WTC11 (cell line): ENCODE measurements around the gene COL4A6. TPM values are rescaled to one million over a fixed set of nuclear protein-coding genes. Genes with fewer than 3 reads are reported as not detected.

Source experiments
- ATAC-seq: fragments of 200-7000 bp; cut with Tn5 transposase; 2 replicates; pipeline ENCODE4 v1.10.0; 2021; ENCODE audit warnings: mild to moderate bottlenecking, moderate library complexity
- CTCF ChIA-PET: fragments of 300-600 bp; sonication (Branson Sonifier 250); formaldehyde crosslinking; loops from one replicate; lab custom pipeline; 2021; ENCODE audit warnings: antibody characterized with exemption; lab: Charles Lee
- POLR2A ChIA-PET: fragments of 350-600 bp; sonication (Branson Sonifier 250); formaldehyde crosslinking; loops from one replicate; lab custom pipeline; 2021; ENCODE audit warnings: antibody characterized with exemption; lab: Charles Lee
- DNase-seq: peaks from one replicate; pipeline ENCODE4 v3.0.0; 2021; ENCODE audit warnings: low spot score
- H3K27ac Mint-ChIP-seq: 2 replicates; pipeline ENCODE4 v1.8.0; 2021; ENCODE audit warnings: mixed read lengths
- H3K27me3 Mint-ChIP-seq: 2 replicates; pipeline ENCODE4 v1.8.0; 2021; ENCODE audit warnings: low read depth, mild to moderate bottlenecking, moderate library complexity, mixed read lengths
- H3K36me3 Mint-ChIP-seq: 2 replicates; pipeline ENCODE4 v1.8.0; 2021; ENCODE audit warnings: mixed read lengths
- H3K4me1 Mint-ChIP-seq: 2 replicates; pipeline ENCODE4 v1.8.0; 2022; ENCODE audit warnings: mixed read lengths
- H3K4me3 Mint-ChIP-seq: 2 replicates; pipeline ENCODE4 v1.8.0; 2021; ENCODE audit warnings: mild to moderate bottlenecking, moderate library complexity, mixed read lengths
- H3K9me3 Mint-ChIP-seq: 2 replicates; pipeline ENCODE4 v1.8.0; 2021; ENCODE audit warnings: mixed read lengths
- ATF3 ChIP-seq: sonication (generic); formaldehyde crosslinking; conservative IDR thresholded peaks from 2 replicates; pipeline ENCODE4 v1.8.1; 2022; ENCODE audit warnings: mild to moderate bottlenecking, missing genetic modification reagents
- EMX1 ChIP-seq: fragments of 250-450 bp; sonication (Bioruptor Pico); IDR thresholded peaks from 2 replicates; pipeline ENCODE4 v1.8.0; 2021; ENCODE audit warnings: mild to moderate bottlenecking
- ESRRA ChIP-seq: sonication (generic); formaldehyde crosslinking; IDR thresholded peaks from 2 replicates; pipeline ENCODE4 v1.8.1; 2022; ENCODE audit warnings: mild to moderate bottlenecking, missing genetic modification reagents, borderline replicate concordance
- FOXK1 ChIP-seq: sonication (generic); formaldehyde crosslinking; IDR thresholded peaks from 2 replicates; pipeline ENCODE4 v1.8.0; 2022; ENCODE audit warnings: mild to moderate bottlenecking, moderate library complexity, missing genetic modification reagents
- GRHL2 ChIP-seq: fragments of 250-450 bp; sonication (Bioruptor Pico); IDR thresholded peaks from 2 replicates; pipeline ENCODE4 v1.8.0; 2022; ENCODE audit warnings: mild to moderate bottlenecking, moderate library complexity; ENCODE audit not compliant: insufficient replicate concordance, severe bottlenecking
- HMGA2 ChIP-seq: fragments of 250-450 bp; sonication (Bioruptor Pico); IDR thresholded peaks from 2 replicates; pipeline ENCODE4 v1.4.0; 2021; ENCODE audit warnings: mild to moderate bottlenecking, moderate library complexity
- IRF2 ChIP-seq: sonication (generic); formaldehyde crosslinking; IDR thresholded peaks from 2 replicates; pipeline ENCODE4 v1.8.0; 2022; ENCODE audit warnings: low read depth, missing genetic modification reagents, borderline replicate concordance
- JAZF1 ChIP-seq: fragments of 250-450 bp; sonication (Bioruptor Pico); IDR thresholded peaks from 2 replicates; pipeline ENCODE4 v1.9.0; 2021; ENCODE audit warnings: moderate library complexity, mild to moderate bottlenecking, inconsistent platforms
- PRRX2 ChIP-seq: fragments of 250-450 bp; sonication (Bioruptor Pico); IDR thresholded peaks from 2 replicates; pipeline ENCODE4 v1.8.0; 2021; ENCODE audit warnings: mild to moderate bottlenecking
- RORB ChIP-seq: fragments of 250-450 bp; sonication (Bioruptor Pico); IDR thresholded peaks from 2 replicates; pipeline ENCODE4 v1.9.0; 2021; ENCODE audit warnings: mild to moderate bottlenecking
- SOX15 ChIP-seq: fragments of 250-450 bp; sonication (Bioruptor Pico); IDR thresholded peaks from 2 replicates; pipeline ENCODE4 v1.9.0; 2021; ENCODE audit warnings: mild to moderate bottlenecking
- SP1 ChIP-seq: sonication (generic); formaldehyde crosslinking; conservative IDR thresholded peaks from 2 replicates; pipeline ENCODE4 v1.8.1; 2022; ENCODE audit warnings: missing genetic modification reagents
- TEAD1 ChIP-seq: sonication (generic); formaldehyde crosslinking; IDR thresholded peaks from 2 replicates; pipeline ENCODE4 v1.8.0; 2022; ENCODE audit warnings: mild to moderate bottlenecking, missing genetic modification reagents
- ZBTB21 ChIP-seq: sonication (generic); formaldehyde crosslinking; IDR thresholded peaks from 2 replicates; pipeline ENCODE4 v1.8.1; 2023; ENCODE audit warnings: mild to moderate bottlenecking, missing genetic modification reagents, borderline replicate concordance
- ZNF121 ChIP-seq: sonication (generic); formaldehyde crosslinking; IDR thresholded peaks from 2 replicates; pipeline ENCODE4 v1.8.0; 2023; ENCODE audit warnings: missing genetic modification reagents
- ZNF425 ChIP-seq: fragments of 250-450 bp; sonication (Bioruptor Pico); conservative IDR thresholded peaks from 2 replicates; pipeline ENCODE4 v1.9.0; 2021; ENCODE audit warnings: mild to moderate bottlenecking
- total RNA-seq: library from RNA; stranded (reverse); gene quantifications from 3 replicates; pipeline ENCODE4 v1.2.3, GENCODE V29; 2021
- TF ChIP-seq, protein P1 (sequence below): sonication (generic); formaldehyde crosslinking; IDR thresholded peaks from 2 replicates; pipeline ENCODE4 v1.8.1; 2022; ENCODE audit warnings: missing genetic modification reagents, borderline replicate concordance
- TF ChIP-seq, protein P2 (sequence below): fragments of 250-450 bp; sonication (Bioruptor Pico); IDR thresholded peaks from 2 replicates; pipeline ENCODE4 v1.9.0; 2021; ENCODE audit warnings: moderate library complexity, mild to moderate bottlenecking, inconsistent platforms, borderline replicate concordance
- TF ChIP-seq, protein P3 (sequence below): sonication (generic); formaldehyde crosslinking; IDR thresholded peaks from 2 replicates; pipeline ENCODE4 v1.8.0; 2022; ENCODE audit warnings: mild to moderate bottlenecking, missing genetic modification reagents
- TF ChIP-seq, protein P4 (sequence below): fragments of 200-600 bp; IDR thresholded peaks from 2 replicates; pipeline ENCODE4 v1.8.0; 2022; ENCODE audit warnings: antibody characterized with exemption
- TF ChIP-seq, protein P5 (sequence below): fragments of 250-450 bp; sonication (Bioruptor Pico); IDR thresholded peaks from 2 replicates; pipeline ENCODE4 v1.8.0; 2021; ENCODE audit warnings: mild to moderate bottlenecking

The COL4A6 gene
- total RNA-seq, 1 experiment from 2014 or later, result 15.2 TPM

- TF ChIP-seq FOXK1 (CRISPR knock-in tag) (no peak), ZBTB21 (CRISPR knock-in tag) (no peak), IRF2 (CRISPR knock-in tag) (no peak), ESRRA (CRISPR knock-in tag) (no peak), RORB (CRISPR knock-in tag) (no peak), ZNF121 (CRISPR knock-in tag) (no peak), SOX15 (CRISPR knock-in tag) (no peak), GRHL2 (CRISPR knock-in tag) (no peak), ATF3 (CRISPR knock-in tag) (no peak), SP1 (no peak), ZNF425 (CRISPR knock-in tag) (no peak)
- TF ChIP-seq, protein P1, sequence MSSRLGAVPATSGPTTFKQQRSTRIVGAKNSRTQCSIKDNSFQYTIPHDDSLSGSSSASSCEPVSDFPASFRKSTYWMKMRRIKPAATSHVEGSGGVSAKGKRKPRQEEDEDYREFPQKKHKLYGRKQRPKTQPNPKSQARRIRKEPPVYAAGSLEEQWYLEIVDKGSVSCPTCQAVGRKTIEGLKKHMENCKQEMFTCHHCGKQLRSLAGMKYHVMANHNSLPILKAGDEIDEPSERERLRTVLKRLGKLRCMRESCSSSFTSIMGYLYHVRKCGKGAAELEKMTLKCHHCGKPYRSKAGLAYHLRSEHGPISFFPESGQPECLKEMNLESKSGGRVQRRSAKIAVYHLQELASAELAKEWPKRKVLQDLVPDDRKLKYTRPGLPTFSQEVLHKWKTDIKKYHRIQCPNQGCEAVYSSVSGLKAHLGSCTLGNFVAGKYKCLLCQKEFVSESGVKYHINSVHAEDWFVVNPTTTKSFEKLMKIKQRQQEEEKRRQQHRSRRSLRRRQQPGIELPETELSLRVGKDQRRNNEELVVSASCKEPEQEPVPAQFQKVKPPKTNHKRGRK (CRISPR knock-in tag), result no peak
- TF ChIP-seq, protein P2, sequence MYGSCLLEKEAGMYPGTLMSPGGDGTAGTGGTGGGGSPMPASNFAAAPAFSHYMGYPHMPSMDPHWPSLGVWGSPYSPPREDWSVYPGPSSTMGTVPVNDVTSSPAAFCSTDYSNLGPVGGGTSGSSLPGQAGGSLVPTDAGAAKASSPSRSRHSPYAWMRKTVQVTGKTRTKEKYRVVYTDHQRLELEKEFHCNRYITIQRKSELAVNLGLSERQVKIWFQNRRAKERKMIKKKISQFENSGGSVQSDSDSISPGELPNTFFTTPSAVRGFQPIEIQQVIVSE (CRISPR knock-in tag), result no peak
- TF ChIP-seq, protein P3, sequence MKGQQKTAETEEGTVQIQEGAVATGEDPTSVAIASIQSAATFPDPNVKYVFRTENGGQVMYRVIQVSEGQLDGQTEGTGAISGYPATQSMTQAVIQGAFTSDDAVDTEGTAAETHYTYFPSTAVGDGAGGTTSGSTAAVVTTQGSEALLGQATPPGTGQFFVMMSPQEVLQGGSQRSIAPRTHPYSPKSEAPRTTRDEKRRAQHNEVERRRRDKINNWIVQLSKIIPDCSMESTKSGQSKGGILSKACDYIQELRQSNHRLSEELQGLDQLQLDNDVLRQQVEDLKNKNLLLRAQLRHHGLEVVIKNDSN (CRISPR knock-in tag), result no peak
These were observed 234.7 kb downstream of the COL4A6 start (continued) for GRCh38 chrX:108203540-108203939.

GRCh38 chrX:108199691-108200090, 238.5 kb downstream of the COL4A6 start:
- DNase-seq (peak; percentile 18), ATAC-seq (peak; percentile 38; the same call in 1 of the 2 replicates)
- H3K36me3 Mint-ChIP-seq, result no peaks in the 10 kb centered on the region
- H3K27ac Mint-ChIP-seq, result no peak overlapping the region
- H3K4me3 Mint-ChIP-seq, result no peak overlapping the region
- TF ChIP-seq HMGA2 (CRISPR knock-in tag), result no peak
- no peak for TF ChIP-seq JAZF1 (CRISPR knock-in tag)
- TF ChIP-seq, protein P2 (CRISPR knock-in tag), result no peak
- no peak for TF ChIP-seq ZBTB21 (CRISPR knock-in tag)
- TF ChIP-seq EMX1 (CRISPR knock-in tag), result no peak
- TF ChIP-seq, protein P4, sequence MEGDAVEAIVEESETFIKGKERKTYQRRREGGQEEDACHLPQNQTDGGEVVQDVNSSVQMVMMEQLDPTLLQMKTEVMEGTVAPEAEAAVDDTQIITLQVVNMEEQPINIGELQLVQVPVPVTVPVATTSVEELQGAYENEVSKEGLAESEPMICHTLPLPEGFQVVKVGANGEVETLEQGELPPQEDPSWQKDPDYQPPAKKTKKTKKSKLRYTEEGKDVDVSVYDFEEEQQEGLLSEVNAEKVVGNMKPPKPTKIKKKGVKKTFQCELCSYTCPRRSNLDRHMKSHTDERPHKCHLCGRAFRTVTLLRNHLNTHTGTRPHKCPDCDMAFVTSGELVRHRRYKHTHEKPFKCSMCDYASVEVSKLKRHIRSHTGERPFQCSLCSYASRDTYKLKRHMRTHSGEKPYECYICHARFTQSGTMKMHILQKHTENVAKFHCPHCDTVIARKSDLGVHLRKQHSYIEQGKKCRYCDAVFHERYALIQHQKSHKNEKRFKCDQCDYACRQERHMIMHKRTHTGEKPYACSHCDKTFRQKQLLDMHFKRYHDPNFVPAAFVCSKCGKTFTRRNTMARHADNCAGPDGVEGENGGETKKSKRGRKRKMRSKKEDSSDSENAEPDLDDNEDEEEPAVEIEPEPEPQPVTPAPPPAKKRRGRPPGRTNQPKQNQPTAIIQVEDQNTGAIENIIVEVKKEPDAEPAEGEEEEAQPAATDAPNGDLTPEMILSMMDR, result peak; percentile 40; the same call in 1 of the 2 replicates
- TF ChIP-seq, protein P5, sequence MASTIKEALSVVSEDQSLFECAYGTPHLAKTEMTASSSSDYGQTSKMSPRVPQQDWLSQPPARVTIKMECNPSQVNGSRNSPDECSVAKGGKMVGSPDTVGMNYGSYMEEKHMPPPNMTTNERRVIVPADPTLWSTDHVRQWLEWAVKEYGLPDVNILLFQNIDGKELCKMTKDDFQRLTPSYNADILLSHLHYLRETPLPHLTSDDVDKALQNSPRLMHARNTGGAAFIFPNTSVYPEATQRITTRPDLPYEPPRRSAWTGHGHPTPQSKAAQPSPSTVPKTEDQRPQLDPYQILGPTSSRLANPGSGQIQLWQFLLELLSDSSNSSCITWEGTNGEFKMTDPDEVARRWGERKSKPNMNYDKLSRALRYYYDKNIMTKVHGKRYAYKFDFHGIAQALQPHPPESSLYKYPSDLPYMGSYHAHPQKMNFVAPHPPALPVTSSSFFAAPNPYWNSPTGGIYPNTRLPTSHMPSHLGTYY (CRISPR knock-in tag), result no peak
- no peak for TF ChIP-seq PRRX2
- TF ChIP-seq TEAD1 (CRISPR knock-in tag), result no peak
- H3K27me3 Mint-ChIP-seq, result no peaks in the 10 kb centered on the region
- H3K4me1 Mint-ChIP-seq, result peaks cover 3% of the 10 kb centered on the region; the same call in 1 of the 2 replicates
- ChIA-PET POLR2A (no interaction called here), CTCF (interaction anchor here (0.5 to 1.3 kb wide), 11 partner anchors 9 to 1682 kb away, joined by 3 to 12 read pairs (median 4); no protein-coding TSS in a partner anchor)
- H3K9me3 Mint-ChIP-seq, result no peaks in the 10 kb centered on the region
